Neural progenitor cell (in vitro differentiated cells): Measurements from ENCODE around the gene AHRR.

Experiments
- CTCF ChIP-seq: fragments of 200-600 bp; sonication (generic); IDR thresholded peaks from 2 replicates; pipeline ENCODE4 v1.5.1; 2017; ENCODE audit warnings: antibody characterized with exemption, mild to moderate bottlenecking
- EZH2 ChIP-seq: fragments of 200-600 bp; sonication (generic); IDR thresholded peaks from 2 replicates; pipeline ENCODE4 v1.6.1; 2017; ENCODE audit warnings: antibody characterized with exemption, mild to moderate bottlenecking, moderate library complexity

- TF ChIP-seq CTCF (no peak), EZH2 (no peak)
Measured at GRCh38 chr5:449151-449550, 127.6 kb downstream of the AHRR start.
